ENCODE results near the gene CASP10. TPM values are rescaled to one million over a fixed set of nuclear protein-coding genes. Genes with fewer than 3 reads are reported as not detected.
A peak's percentile ranks its signal among the peaks of the same experiment; 100 is the strongest.
"Not testable (repeated sequence)": the region's sequence is repeated elsewhere in the genome, so short reads cannot be mapped to it uniquely, and the experiment has no call there.

Gene CASP10
- polyA plus RNA-seq, 4 donors: 6.7 to 9.8 (median 8.1) TPM

GRCh38 chr2:201231781-201232466 is 49.0 kb downstream of the CASP10 start:
- DNase-seq (ENCODE audit: low read depth in 4 of 4, low spot score in 3 of 4): peak; percentile 68 to 77 (median 74)

- DNase-seq (ENCODE audit: low read depth in 4 of 4, low spot score in 3 of 4): no peak
Observed at GRCh38 chr2:201232467-201232815, 49.5 kb downstream of the CASP10 start.

- DNase-seq (ENCODE audit: low read depth in 4 of 4, low spot score in 3 of 4): no peak
Observed at GRCh38 chr2:201233192-201233811, 50.4 kb downstream of the CASP10 start.

GRCh38 chr2:201233812-201234662 is 51.1 kb downstream of the CASP10 start:
- no peak for DNase-seq (ENCODE audit: low read depth in 4 of 4, low spot score in 3 of 4)

GRCh38 chr2:201234663-201235135 is 51.8 kb downstream of the CASP10 start:
- DNase-seq (ENCODE audit: low read depth in 4 of 4, low spot score in 3 of 4): no peak

GRCh38 chr2:201235860-201236811 is 53.2 kb downstream of the CASP10 start:
- peak in 3 of 4 donors; percentile 46 to 48 (median 46) for DNase-seq (ENCODE audit: low read depth in 4 of 4, low spot score in 3 of 4)

GRCh38 chr2:201237486-201238123 is 54.7 kb downstream of the CASP10 start:
- no peak for DNase-seq (ENCODE audit: low read depth in 4 of 4, low spot score in 3 of 4)

GRCh38 chr2:201239167-201239935 is 56.4 kb downstream of the CASP10 start:
- not testable (repeated sequence) for DNase-seq (ENCODE audit: low read depth in 4 of 4, low spot score in 3 of 4)

- no peak for DNase-seq (ENCODE audit: low read depth in 4 of 4, low spot score in 3 of 4)
Observed at GRCh38 chr2:201242571-201243277, 59.8 kb downstream of the CASP10 start.

- no peak for DNase-seq (ENCODE audit: low read depth in 4 of 4, low spot score in 3 of 4)
Observed at GRCh38 chr2:201244829-201245228, 61.9 kb downstream of the CASP10 start.

- no peak for DNase-seq (ENCODE audit: low read depth in 4 of 4, low spot score in 3 of 4)
Observed at GRCh38 chr2:201246280-201246679, 63.3 kb downstream of the CASP10 start.

- no peak for DNase-seq (ENCODE audit: low read depth in 4 of 4, low spot score in 3 of 4)
Observed at GRCh38 chr2:201248288-201248844, 65.4 kb downstream of the CASP10 start.

- DNase-seq (ENCODE audit: low read depth in 4 of 4, low spot score in 3 of 4): no peak
Observed at GRCh38 chr2:201249889-201250288, 66.9 kb downstream of the CASP10 start.

GRCh38 chr2:201250741-201251140 is 67.8 kb downstream of the CASP10 start:
- no peak for DNase-seq (ENCODE audit: low read depth in 4 of 4, low spot score in 3 of 4)

- DNase-seq (ENCODE audit: low read depth in 4 of 4, low spot score in 3 of 4): no peak
Observed at GRCh38 chr2:201254081-201254730, 71.3 kb downstream of the CASP10 start.

GRCh38 chr2:201255408-201256033 is 72.6 kb downstream of the CASP10 start:
- no peak for DNase-seq (ENCODE audit: low read depth in 4 of 4, low spot score in 3 of 4)

GRCh38 chr2:201256082-201256481 is 73.1 kb downstream of the CASP10 start:
- no peak for DNase-seq (ENCODE audit: low read depth in 4 of 4, low spot score in 3 of 4)
